ENCODE results near the gene UNC13A. TPM values are rescaled to one million over a fixed set of nuclear protein-coding genes. Genes with fewer than 3 reads are reported as not detected.
"Not testable (repeated sequence)": the region's sequence is repeated elsewhere in the genome, so short reads cannot be mapped to it uniquely, and the experiment has no call there.

Gene UNC13A
- total RNA-seq, 1 experiment from 2014 or later = 29.0 TPM

DNA sequence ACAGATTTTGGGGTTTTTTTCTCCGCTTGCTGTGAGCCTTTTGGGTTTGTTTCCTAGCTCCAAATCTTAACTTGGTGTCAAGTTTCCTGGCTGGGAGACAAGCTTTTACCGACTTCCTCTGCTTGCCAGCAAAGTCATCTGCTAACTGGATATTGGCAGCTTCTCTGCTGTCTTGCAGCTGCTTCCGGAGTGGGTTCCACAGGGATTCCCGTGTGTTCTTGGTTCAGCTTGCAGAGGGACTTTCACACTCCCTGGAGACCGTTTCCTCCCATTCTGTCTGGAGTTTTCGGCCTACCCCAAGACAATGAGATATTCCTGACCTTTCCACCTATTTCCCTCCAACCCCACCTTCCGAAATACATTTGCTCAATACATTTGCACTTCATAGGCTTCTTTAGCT, 134.9 kb downstream of the UNC13A start (continued):
- TF ChIP-seq CBX3 (IDR thresholded peaks at IDR 0.05; ENCODE audit: low read depth) (no peak), SIN3A (IDR thresholded peaks at IDR 0.05; ENCODE audit: low read depth) (no peak), MAX (IDR thresholded peaks at IDR 0.05) (no peak), EZH2 (IDR thresholded peaks at IDR 0.05) (no peak), SRF (IDR thresholded peaks at IDR 0.05; ENCODE audit: low read depth) (no peak), SP1 (IDR thresholded peaks at IDR 0.05; ENCODE audit: low read depth) (no peak), ELF1 (IDR thresholded peaks at IDR 0.05; ENCODE audit: borderline replicate concordance, low read depth) (no peak), ZFX (IDR thresholded peaks at IDR 0.05) (no peak), TCF7L2 (IDR thresholded peaks at IDR 0.05; ENCODE audit: borderline replicate concordance, extremely low read depth, insufficient read depth, insufficient read length) (no peak), POLR2A (IDR thresholded peaks at IDR 0.05; ENCODE audit: borderline replicate concordance, extremely low read depth, insufficient read depth, insufficient read length) (no peak)
- TF ChIP-seq, protein P1, sequence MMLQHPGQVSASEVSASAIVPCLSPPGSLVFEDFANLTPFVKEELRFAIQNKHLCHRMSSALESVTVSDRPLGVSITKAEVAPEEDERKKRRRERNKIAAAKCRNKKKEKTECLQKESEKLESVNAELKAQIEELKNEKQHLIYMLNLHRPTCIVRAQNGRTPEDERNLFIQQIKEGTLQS (IDR thresholded peaks at IDR 0.05) = no peak

DNA sequence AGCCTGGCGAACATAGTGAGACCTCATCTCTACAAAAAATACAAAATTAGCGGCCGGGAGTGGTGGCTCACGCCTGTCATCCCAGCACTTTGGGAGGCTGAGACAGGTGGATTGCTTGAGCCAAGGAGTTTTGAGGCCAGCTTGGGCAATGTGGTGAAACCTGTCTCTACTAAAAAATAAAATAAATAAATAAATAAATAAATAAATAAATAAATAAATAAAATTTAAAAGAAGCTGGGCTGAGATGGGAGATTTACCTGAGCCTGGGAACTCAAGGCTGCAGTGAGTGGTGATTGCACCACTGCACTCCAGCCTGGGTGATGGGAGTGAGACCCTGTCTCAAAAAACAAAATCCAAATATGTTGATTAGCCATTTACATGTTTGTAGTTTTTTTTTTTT, 135.4 kb downstream of the UNC13A start:
- H3K79me2 ChIP-seq (ENCODE audit: insufficient read depth, low read length) = peaks cover 21% of the 10 kb centered on the region
- H4K20me1 ChIP-seq (ENCODE audit: insufficient read depth); intact Hi-C loops (cut with micrococcal nuclease); H3K9me3 ChIP-seq (ENCODE audit: control insufficient read depth in 1 of 2, insufficient read depth in 1 of 2, low read depth in 1 of 2, low read length in 2 of 2); ATAC-seq; H3K27ac ChIP-seq (ENCODE audit: low read depth, low read length); H3K27me3 ChIP-seq (ENCODE audit: insufficient read depth, low read length); H3K4me3 ChIP-seq (replicated peaks in 1 of 2; ENCODE audit: low read depth in 1 of 2, low read length in 2 of 2); H3K9ac ChIP-seq (ENCODE audit: low read length); H3K9me2 ChIP-seq (ENCODE audit: insufficient read depth); BruUV-seq (replicated peaks); DNase-seq (ENCODE audit: low read depth, low spot score); RAD21 ChIA-PET (ENCODE audit: low non-redundant PET in 1 of 2, low total read pairs in 2 of 2, uncharacterized antibody in 2 of 2, unreplicated experiment in 2 of 2); POLR2A ChIA-PET; H3K36me3 ChIP-seq (ENCODE audit: control insufficient read depth in 1 of 2, insufficient read depth in 2 of 2, low read length in 2 of 2): not testable (repeated sequence)
- CTCF ChIA-PET = interaction anchor here (0.5 to 1.2 kb wide), 4 partner anchors 27 to 214 kb away, joined by 3 read pairs; no protein-coding TSS in a partner anchor
- H3K4me1 ChIP-seq (ENCODE audit: control insufficient read depth in 1 of 2, insufficient read depth in 2 of 2, low read length in 2 of 2) = peaks cover 9 to 22% of the 10 kb centered on the region in 2 experiments; a peak in 3 of 4 replicates
- peak overlapping the region; percentile 17; the same call in 1 of the 2 replicates for H3K4me2 ChIP-seq (ENCODE audit: low read length)
- peak overlapping the region; percentile 41 for H2AFZ ChIP-seq (ENCODE audit: low read depth, low read length, poor library complexity, severe bottlenecking)

Other genes starting within 250 kb of the UNC13A start
- 3.4 TPM for gene TMEM221, start 239.7 kb downstream of the UNC13A start, total RNA-seq (2021; ENCODE audit: unreplicated experiment)
- gene NXNL1, start 227.4 kb downstream of the UNC13A start, total RNA-seq (2021; ENCODE audit: unreplicated experiment) = not detected
- gene SLC27A1, start 217.8 kb downstream of the UNC13A start, total RNA-seq (2021; ENCODE audit: unreplicated experiment) = 22.5 TPM
- gene PGLS, start 176.7 kb downstream of the UNC13A start, total RNA-seq (2021; ENCODE audit: unreplicated experiment) = 68.5 TPM
- gene COLGALT1, start 132.7 kb downstream of the UNC13A start, total RNA-seq (2021; ENCODE audit: unreplicated experiment) = 86.0 TPM
- gene MAP1S, start 31.1 kb upstream of the UNC13A start, total RNA-seq (2021; ENCODE audit: unreplicated experiment) = 80.8 TPM
- 28.1 TPM for gene FCHO1, start 63.1 kb upstream of the UNC13A start, total RNA-seq (2021; ENCODE audit: unreplicated experiment)
- gene B3GNT3, start 106.8 kb upstream of the UNC13A start, total RNA-seq (2021; ENCODE audit: unreplicated experiment) = 22.2 TPM
- gene INSL3, start 133.2 kb upstream of the UNC13A start, total RNA-seq (2021; ENCODE audit: unreplicated experiment) = 0.96 TPM
- gene JAK3, start 159.6 kb upstream of the UNC13A start, total RNA-seq (2021; ENCODE audit: unreplicated experiment) = 5.7 TPM
- 3,525 TPM for gene RPL18A, start 171.6 kb upstream of the UNC13A start, total RNA-seq (2021; ENCODE audit: unreplicated experiment)
- gene SLC5A5, start 183.6 kb upstream of the UNC13A start, total RNA-seq (2021; ENCODE audit: unreplicated experiment) = 0.59 TPM
- gene CCDC124, start 244.7 kb upstream of the UNC13A start, total RNA-seq (2021; ENCODE audit: unreplicated experiment) = 177 TPM

Data from HCT116 (cell line).